ENCODE results near the gene DYRK1B. TPM values are rescaled to one million over a fixed set of nuclear protein-coding genes. Genes with fewer than 3 reads are reported as not detected.

The DYRK1B gene
- total RNA-seq, 1 donor from 2014 or later: 54.0 TPM

- H3K27ac Mint-ChIP-seq: no peak overlapping the region
- no peak for DNase-seq (ENCODE audit: low spot score in 2 of 2, unreplicated experiment in 2 of 2)
- no peak for TF ChIP-seq CTCF (IDR thresholded peaks at IDR 0.05; ENCODE audit: unreplicated experiment)
- H3K4me1 Mint-ChIP-seq: no peaks in the 10 kb centered on the region
- H3K9me3 Mint-ChIP-seq: no peaks in the 10 kb centered on the region
- no peaks in the 10 kb centered on the region for H3K27me3 Mint-ChIP-seq (ENCODE audit: low read depth)
- no peak overlapping the region for H3K4me3 Mint-ChIP-seq
- H3K36me3 Mint-ChIP-seq: no peaks in the 10 kb centered on the region
Measured at GRCh38 chr19:39874404-39874803, 40.4 kb upstream of the DYRK1B start.

- no peaks in the 10 kb centered on the region for H3K4me1 Mint-ChIP-seq
- no peak for DNase-seq (ENCODE audit: low spot score in 2 of 2, unreplicated experiment in 2 of 2)
Measured at GRCh38 chr19:39873385-39873784, 39.4 kb upstream of the DYRK1B start.

GRCh38 chr19:39871886-39872866 is 38.2 kb upstream of the DYRK1B start:
- H3K27ac Mint-ChIP-seq: no peak overlapping the region
- H3K9me3 Mint-ChIP-seq: no peaks in the 10 kb centered on the region
- H3K4me3 Mint-ChIP-seq: no peak overlapping the region
- peaks cover 2% of the 10 kb centered on the region for H3K36me3 Mint-ChIP-seq
- no peaks in the 10 kb centered on the region for H3K27me3 Mint-ChIP-seq (ENCODE audit: low read depth)
- no peak for TF ChIP-seq CTCF (IDR thresholded peaks at IDR 0.05; ENCODE audit: unreplicated experiment)
- H3K4me1 Mint-ChIP-seq: no peaks in the 10 kb centered on the region
- no peak for DNase-seq (ENCODE audit: low spot score in 2 of 2, unreplicated experiment in 2 of 2)

More at GRCh38 chr19:39873385-39873784, 39.4 kb upstream of the DYRK1B start:
- Mint-ChIP-seq H3K36me3 (peaks cover 2% of the 10 kb centered on the region), H3K27ac (no peak overlapping the region), H3K4me3 (no peak overlapping the region), H3K9me3 (no peaks in the 10 kb centered on the region), H3K27me3 (ENCODE audit: low read depth) (no peaks in the 10 kb centered on the region)
- TF ChIP-seq CTCF (IDR thresholded peaks at IDR 0.05; ENCODE audit: unreplicated experiment): no peak

GRCh38 chr19:39871362-39871761 is 37.4 kb upstream of the DYRK1B start:
- H3K36me3 Mint-ChIP-seq: peaks cover 2% of the 10 kb centered on the region
- DNase-seq (ENCODE audit: low spot score in 2 of 2, unreplicated experiment in 2 of 2): no peak
- H3K4me3 Mint-ChIP-seq: no peak overlapping the region
- H3K27ac Mint-ChIP-seq: no peak overlapping the region
- H3K27me3 Mint-ChIP-seq (ENCODE audit: low read depth): no peaks in the 10 kb centered on the region
- no peaks in the 10 kb centered on the region for H3K9me3 Mint-ChIP-seq
- no peaks in the 10 kb centered on the region for H3K4me1 Mint-ChIP-seq
- TF ChIP-seq CTCF (IDR thresholded peaks at IDR 0.05; ENCODE audit: unreplicated experiment): no peak

DNA sequence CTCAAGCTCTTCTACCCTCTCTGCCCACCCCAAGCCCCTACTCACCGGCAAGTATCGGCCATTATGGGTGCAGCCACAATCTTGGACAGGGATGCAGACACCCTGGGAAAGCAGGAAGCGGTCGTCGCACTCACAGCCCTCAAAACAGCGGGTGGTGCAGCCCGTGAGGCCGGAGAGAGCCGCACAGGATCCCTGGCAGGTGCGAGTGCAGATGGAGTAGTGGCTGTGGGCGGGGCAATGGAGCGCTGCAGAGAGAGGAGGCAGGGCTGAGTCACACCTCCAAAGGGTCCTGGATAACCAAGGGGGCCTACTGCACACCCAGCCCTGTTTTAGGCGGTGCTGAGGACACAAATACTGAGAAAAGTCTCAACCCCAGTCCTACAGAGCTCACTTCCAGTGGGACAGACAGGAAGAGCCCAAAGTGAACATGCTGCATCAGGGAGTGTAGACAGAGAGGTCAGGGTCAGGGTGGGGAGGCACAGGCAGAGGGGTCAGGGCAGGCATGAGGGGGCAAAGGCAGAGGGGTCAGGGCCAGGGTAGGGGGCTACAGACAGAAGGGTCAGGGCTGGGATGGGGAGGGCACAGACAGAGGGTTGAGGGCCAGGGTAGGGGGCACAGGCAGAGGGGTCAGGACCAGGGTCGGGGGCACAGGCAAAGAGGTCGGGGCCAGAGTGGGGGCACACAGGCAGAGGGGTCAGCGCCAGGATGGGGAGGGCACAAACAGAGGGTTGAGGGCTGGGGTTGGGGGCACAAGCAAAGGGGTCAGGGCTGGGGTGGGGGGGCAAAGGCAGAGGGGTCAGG is 36.4 kb upstream of the DYRK1B start:
- no peaks in the 10 kb centered on the region for H3K27me3 Mint-ChIP-seq (ENCODE audit: low read depth)
- H3K27ac Mint-ChIP-seq: no peak overlapping the region
- peaks cover 2% of the 10 kb centered on the region for H3K36me3 Mint-ChIP-seq
- DNase-seq (ENCODE audit: low spot score in 2 of 2, unreplicated experiment in 2 of 2): no peak
- no peaks in the 10 kb centered on the region for H3K4me1 Mint-ChIP-seq
- H3K4me3 Mint-ChIP-seq: no peak overlapping the region
- TF ChIP-seq CTCF (IDR thresholded peaks at IDR 0.05; ENCODE audit: unreplicated experiment): no peak
- no peaks in the 10 kb centered on the region for H3K9me3 Mint-ChIP-seq

Measured in mesothelial cell of epicardium (in vitro differentiated cells).